Fibroblast of villous mesenchyme (primary cell): ENCODE results near the gene MLEC. TPM values are rescaled to one million over a fixed set of nuclear protein-coding genes. Genes with fewer than 3 reads are reported as not detected.

ENCODE experiments used
- DNase-seq: peaks from one replicate; pipeline ENCODE4 v3.0.0-alpha.2; 2010; ENCODE audit warnings: low read depth
- H3K4me3 ChIP-seq: 2 replicates; pipeline ENCODE4 v1.5.1; 2011; ENCODE audit warnings: low read depth, mild to moderate bottlenecking, low read length
- CTCF ChIP-seq: IDR thresholded peaks from 2 replicates; pipeline ENCODE4 v1.5.1; 2012; ENCODE audit warnings: low read depth, mild to moderate bottlenecking, low read length; ENCODE audit not compliant: insufficient read depth
- total RNA-seq: library from RNA; depleted of rRNA; stranded (reverse); fragments of >200 nt; gene quantifications from 2 replicates; pipeline ENCODE4 v1.2.3, GENCODE V29; 2012

The MLEC gene
- total RNA-seq, 1 donor: 224 TPM

- no peak overlapping the region for H3K4me3 ChIP-seq
- TF ChIP-seq CTCF: no peak
- no peak for DNase-seq
These were observed 32.7 kb downstream of the MLEC start for GRCh38 chr12:120719496-120720233.

- peak; percentile 74 for DNase-seq
- no peak overlapping the region for H3K4me3 ChIP-seq
- TF ChIP-seq CTCF: no peak
These were observed 33.5 kb downstream of the MLEC start for GRCh38 chr12:120720234-120720986.

GRCh38 chr12:120720987-120721801 is 34.2 kb downstream of the MLEC start:
- no peak overlapping the region for H3K4me3 ChIP-seq
- TF ChIP-seq CTCF: no peak
- no peak for DNase-seq

DNA sequence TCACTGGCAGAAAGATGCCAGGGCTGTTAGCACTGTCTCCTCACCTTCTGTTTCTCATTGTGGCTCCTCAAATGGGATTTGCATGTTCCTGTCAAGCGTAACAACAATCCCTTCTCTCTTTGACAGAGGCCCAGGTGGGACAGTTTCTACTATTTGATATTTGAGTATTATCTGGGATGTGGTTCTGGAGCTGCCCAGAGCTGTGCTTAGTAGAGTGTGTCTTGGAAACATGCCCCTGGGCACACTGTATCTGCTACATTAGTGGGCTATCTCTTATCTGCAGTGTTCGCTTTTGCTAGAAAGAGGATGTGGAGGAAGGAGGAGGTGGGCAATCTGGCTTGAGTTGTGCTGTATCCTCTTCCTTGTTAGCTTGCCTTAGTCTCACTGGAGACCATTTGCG is 34.9 kb downstream of the MLEC start:
- TF ChIP-seq CTCF: no peak
- no peak for DNase-seq

DNA sequence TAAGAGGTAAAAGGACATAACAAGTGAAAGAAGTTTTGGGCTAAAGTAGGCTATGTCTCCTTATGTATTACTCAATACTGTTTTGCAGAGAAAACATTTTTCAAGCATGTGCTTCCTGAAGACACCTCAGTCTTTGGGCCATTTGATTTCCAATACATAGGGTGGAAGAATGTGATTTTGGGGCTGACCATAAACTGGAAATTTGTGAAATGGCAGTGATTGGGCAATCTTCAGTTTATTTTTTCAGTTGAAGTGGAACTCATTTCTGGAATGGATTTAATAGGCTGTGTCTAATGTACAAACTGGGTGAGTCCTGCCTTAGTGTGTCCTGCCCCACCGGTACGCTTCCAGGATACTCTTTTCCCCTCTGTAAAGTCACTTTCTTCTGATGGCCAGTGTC is 35.8 kb downstream of the MLEC start:
- no peak for TF ChIP-seq CTCF

More for the DNA sequence above, 34.9 kb downstream of the MLEC start:
- H3K4me3 ChIP-seq: no peak overlapping the region

GRCh38 chr12:120724720-120725119 is 37.8 kb downstream of the MLEC start:
- no peak overlapping the region for H3K4me3 ChIP-seq
- TF ChIP-seq CTCF: no peak
- DNase-seq: no peak

More for the DNA sequence above, 35.8 kb downstream of the MLEC start:
- no peak overlapping the region for H3K4me3 ChIP-seq
- no peak for DNase-seq
